Stimulated activated naive CD8-positive, alpha-beta T cell treated with anti-CD3 and anti-CD28 coated beads, Interleukin-15, Interleukin-2, amounts not matched to agents 100 ng/mL and 50 ng/mL, for 24 hours (primary cell): ENCODE results near the gene ABTB2.
"Not testable (repeated sequence)": the region's sequence is repeated elsewhere in the genome, so short reads cannot be mapped to it uniquely, and the experiment has no call there.

Source experiments
- H3K27ac Mint-ChIP-seq: one replicate; pipeline ENCODE4 v1.8.0; 2021; ENCODE audit warnings: mild to moderate bottlenecking, mixed read lengths
- H3K27me3 Mint-ChIP-seq: one replicate; pipeline ENCODE4 v1.8.0; 2021; ENCODE audit warnings: mixed read lengths
- H3K36me3 Mint-ChIP-seq: one replicate; pipeline ENCODE4 v1.8.0; 2021; ENCODE audit warnings: low read depth, mixed read lengths
- H3K4me1 Mint-ChIP-seq: one replicate; pipeline ENCODE4 v1.8.0; 2021; ENCODE audit warnings: low read depth, mixed read lengths
- H3K4me3 Mint-ChIP-seq: one replicate; pipeline ENCODE4 v1.8.0; 2021; ENCODE audit warnings: mild to moderate bottlenecking, mixed read lengths
- H3K9me3 Mint-ChIP-seq: one replicate; pipeline ENCODE4 v1.8.0; 2021; ENCODE audit warnings: mixed read lengths

Gene ABTB2

DNA sequence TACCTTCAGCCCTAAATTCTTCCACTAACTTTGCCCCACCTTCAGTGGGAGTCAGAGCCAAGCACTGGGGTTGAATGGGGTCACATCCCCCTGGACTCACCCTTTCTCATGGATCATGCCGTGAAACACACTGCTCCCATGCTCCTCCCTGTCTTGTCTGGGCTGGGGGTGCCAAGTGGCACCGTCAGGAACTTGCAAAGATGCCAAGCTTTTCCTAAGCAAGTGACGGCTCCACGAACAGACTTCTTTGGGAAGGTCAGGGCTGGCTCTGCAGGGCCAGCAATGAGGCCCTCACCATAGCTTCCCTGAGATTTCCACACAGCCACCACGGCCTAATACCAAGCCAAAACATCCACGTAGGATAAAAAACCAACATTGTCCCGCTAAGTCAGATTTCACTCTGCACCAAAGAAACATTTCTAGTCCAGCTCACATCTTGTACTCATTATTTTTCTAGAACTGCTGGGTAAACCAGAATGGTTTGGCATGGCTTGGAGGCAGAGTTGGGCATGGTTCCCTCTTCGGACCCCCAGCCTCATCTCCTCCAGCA, 175.9 kb downstream of the ABTB2 start:
- no peaks in the 10 kb centered on the region for H3K9me3 Mint-ChIP-seq
- H3K27ac Mint-ChIP-seq = no peak overlapping the region

DNA sequence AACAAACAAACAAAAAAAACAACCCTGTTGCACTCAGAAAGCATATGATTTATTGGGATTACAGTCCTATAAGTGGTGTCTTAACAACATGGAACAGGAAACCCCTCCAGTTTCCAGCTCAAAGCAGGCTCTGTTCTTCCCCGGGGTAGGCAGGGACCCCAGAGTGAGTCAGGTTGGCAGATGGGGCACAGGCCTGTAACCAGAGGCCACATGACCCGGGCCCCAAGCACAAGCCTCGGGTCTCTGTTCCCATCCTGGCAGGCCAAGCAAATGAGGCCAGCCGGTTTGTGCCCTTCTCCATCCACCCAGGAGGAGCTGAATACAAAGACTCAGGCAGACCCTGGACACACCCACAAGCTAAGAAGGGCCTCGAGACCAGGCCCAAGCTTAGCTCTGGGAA, 176.6 kb downstream of the ABTB2 start:
- H3K9me3 Mint-ChIP-seq = no peaks in the 10 kb centered on the region
- H3K27ac Mint-ChIP-seq = no peak overlapping the region
- peaks cover 39% of the 10 kb centered on the region for H3K4me1 Mint-ChIP-seq
- H3K4me3 Mint-ChIP-seq = no peak overlapping the region
- H3K27me3 Mint-ChIP-seq = no peaks in the 10 kb centered on the region
- H3K36me3 Mint-ChIP-seq = no peaks in the 10 kb centered on the region

More for the DNA sequence above, 175.9 kb downstream of the ABTB2 start:
- Mint-ChIP-seq H3K27me3 (no peaks in the 10 kb centered on the region), H3K4me1 (peaks cover 38% of the 10 kb centered on the region), H3K36me3 (no peaks in the 10 kb centered on the region), H3K4me3 (no peak overlapping the region)

DNA sequence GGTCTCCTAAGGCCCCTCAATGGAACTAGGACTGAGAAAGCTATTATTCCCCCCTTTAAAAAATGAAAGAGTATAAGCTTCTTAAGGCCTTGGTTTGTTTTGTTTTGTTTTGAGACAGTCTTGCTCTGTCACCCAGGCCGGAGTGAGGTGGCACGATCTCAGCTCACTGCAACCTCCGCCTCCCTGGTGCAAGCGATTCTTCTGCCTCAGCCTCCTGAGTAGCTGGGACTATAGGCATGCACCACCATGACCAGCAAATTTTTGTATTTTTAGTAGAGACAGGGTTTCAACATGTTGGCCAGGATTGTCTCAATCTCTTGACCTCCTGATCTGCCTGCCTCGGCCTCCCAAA, 177.0 kb downstream of the ABTB2 start:
- H3K27me3 Mint-ChIP-seq, H3K4me3 Mint-ChIP-seq, H3K36me3 Mint-ChIP-seq, H3K27ac Mint-ChIP-seq, H3K9me3 Mint-ChIP-seq: not testable (repeated sequence)
- H3K4me1 Mint-ChIP-seq = peaks cover 41% of the 10 kb centered on the region

DNA sequence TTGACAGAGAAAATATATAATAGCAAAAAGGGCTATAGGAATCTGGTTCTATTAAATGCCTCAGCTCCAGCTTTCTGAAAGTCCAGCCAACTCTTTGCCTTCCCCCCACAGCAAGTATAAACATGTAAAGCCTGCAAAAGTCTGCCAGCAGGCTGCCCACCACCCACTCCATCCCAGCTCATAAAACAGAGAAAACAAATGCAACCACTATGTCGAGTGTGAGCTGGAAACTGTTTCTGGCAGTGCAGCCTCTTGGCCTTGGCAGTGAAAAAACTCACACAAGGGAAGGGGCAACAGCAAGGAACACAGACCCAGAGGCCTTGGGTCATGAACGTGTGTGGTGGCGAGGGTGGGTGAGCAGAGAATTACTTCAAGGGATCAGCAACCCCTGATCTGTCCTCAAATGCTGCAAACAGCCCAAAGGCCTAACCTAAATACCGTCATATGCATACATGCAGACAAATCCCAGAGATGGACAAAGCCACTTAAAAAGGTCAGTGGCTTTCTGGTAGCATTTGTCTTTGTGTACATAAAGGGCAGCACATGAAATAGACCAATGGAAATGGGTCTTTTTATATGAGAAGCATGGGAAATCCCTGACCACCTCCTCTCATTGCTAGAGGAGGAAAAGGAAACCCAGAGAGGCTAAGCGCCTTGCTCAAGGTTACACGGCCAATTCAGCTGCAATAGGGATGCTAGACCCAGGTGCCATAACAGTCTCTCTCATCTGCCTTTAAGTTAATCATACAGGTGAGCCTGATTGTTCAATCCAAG, 177.6 kb downstream of the ABTB2 start:
- H3K27me3 Mint-ChIP-seq = no peaks in the 10 kb centered on the region
- no peaks in the 10 kb centered on the region for H3K9me3 Mint-ChIP-seq
- no peak overlapping the region for H3K27ac Mint-ChIP-seq
- no peak overlapping the region for H3K4me3 Mint-ChIP-seq
- peaks cover 46% of the 10 kb centered on the region for H3K4me1 Mint-ChIP-seq
- H3K36me3 Mint-ChIP-seq = no peaks in the 10 kb centered on the region

DNA sequence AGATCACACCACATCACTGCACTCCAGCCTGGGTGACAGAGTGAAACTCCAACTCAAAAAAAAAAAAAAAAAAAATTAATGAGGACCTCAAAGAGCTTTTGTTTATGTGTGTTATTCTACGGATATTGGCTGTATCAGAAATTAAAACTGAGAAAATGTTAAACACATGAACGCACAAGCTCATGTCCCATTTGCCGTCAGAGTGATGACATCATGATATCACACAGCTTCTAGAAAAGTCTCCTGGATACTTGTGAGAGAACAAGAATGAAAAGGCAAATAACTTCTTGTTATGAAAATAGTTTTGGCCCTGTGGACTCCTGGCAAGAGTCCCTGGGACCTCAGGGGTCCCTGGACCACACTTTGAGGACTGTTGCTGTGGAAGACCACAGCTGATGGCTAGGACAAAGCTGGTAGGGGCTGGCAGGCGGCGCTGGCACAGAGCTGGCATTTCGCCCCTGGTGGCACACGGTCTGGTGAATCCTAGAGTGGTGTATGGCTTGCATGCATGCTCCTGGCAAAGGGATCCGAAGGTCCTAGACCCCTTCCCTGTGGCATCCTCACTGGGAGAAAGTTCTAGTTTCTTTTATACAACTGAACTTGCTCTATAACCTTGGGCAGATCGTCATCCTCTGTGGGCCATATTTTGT, 178.7 kb downstream of the ABTB2 start:
- Mint-ChIP-seq H3K27me3 (no peaks in the 10 kb centered on the region), H3K9me3 (no peaks in the 10 kb centered on the region), H3K4me1 (peaks cover 53% of the 10 kb centered on the region), H3K36me3 (no peaks in the 10 kb centered on the region), H3K27ac (no peak overlapping the region), H3K4me3 (no peak overlapping the region)

DNA sequence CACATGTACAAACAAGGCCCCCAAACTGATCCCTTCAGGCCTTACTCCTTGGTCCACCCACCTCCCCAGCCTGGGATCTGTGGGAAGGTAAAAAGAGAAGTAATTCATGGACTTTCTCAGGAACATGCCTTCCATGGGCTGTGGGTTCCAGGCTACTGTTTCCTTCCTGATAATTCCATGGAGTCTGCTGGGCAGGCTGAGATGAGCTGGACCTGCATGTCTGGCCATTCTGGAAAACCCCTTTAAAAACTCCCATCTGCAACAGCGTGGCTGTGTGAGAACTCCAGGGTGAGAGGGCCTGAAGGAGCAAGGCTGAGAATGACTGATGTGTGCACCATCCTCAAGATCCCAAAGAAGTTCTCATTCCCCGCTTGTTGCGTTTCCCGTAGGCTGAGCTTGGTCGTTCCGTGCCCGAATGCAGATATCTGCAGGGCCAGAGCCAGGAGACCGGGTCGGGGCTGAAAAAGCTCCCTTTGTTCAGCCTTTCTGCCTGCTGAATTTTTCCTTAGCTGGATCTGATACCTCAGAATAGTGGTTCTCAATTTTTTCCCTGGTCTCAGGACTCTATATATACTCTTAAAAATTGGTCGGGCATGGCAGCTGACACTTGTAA, 179.5 kb downstream of the ABTB2 start:
- Mint-ChIP-seq H3K27me3 (no peaks in the 10 kb centered on the region), H3K4me3 (no peak overlapping the region), H3K36me3 (no peaks in the 10 kb centered on the region), H3K4me1 (peaks cover 57% of the 10 kb centered on the region), H3K9me3 (no peaks in the 10 kb centered on the region), H3K27ac (no peak overlapping the region)

DNA sequence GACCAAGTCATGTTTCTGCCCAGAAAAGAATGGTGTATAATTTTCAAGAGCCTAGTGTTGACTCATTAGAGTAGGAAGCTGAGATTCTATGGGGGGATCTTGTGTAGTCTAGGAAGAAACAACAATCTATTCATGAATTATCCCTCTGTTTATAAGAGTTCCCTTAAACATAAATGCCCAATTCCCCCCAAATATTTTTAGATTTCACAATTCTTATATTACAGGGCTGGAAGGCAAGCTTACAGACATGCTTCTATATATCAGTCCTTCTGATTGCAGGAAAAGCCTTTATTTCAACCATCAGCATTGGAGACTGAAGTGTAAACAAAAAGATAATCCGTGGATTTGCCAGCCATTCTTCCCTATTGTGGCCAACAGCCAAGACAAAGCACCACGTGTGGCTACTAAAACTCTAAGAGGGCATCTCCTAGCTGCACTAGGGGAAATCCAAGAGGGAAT, 181.0 kb downstream of the ABTB2 start:
- Mint-ChIP-seq H3K9me3 (no peaks in the 10 kb centered on the region), H3K4me3 (no peak overlapping the region), H3K27ac (no peak overlapping the region), H3K36me3 (no peaks in the 10 kb centered on the region), H3K4me1 (peaks cover 42% of the 10 kb centered on the region), H3K27me3 (no peaks in the 10 kb centered on the region)

DNA sequence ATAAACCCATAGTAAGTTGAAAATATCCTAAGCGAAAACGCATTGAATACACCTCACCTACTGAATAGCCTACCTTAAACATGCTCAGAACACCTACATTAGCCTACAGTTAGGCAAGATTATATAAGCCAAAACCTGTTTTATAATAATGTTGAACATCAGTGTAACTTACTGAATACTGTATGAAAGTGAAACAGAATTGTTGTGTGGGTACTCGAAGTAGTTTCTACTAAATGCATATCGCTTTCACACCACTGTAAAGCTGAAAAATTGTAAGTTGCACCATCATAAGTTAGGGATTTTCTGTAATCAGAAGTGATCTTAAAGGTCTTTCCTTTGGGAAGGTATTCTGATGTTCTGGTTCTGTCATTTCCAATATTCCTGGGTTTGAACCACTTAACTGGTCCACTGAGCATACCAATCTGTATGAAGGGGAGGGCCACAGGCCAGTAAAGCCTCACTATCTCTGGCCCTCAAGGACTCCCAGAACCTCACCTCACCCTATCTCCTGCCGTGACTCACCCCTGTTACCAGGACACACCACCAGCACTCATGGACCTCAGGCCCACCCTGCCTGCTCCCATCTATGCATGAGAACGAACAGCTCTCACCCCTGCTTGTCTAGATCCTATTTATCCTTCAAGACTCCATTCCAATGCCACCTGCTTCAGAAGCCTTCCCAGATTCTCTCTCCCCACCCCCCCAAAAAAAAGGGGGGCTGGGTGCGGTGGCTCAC, 182.4 kb downstream of the ABTB2 start:
- Mint-ChIP-seq H3K9me3 (no peaks in the 10 kb centered on the region), H3K36me3 (no peaks in the 10 kb centered on the region), H3K4me1 (peaks cover 29% of the 10 kb centered on the region), H3K4me3 (no peak overlapping the region), H3K27ac (no peak overlapping the region), H3K27me3 (no peaks in the 10 kb centered on the region)

DNA sequence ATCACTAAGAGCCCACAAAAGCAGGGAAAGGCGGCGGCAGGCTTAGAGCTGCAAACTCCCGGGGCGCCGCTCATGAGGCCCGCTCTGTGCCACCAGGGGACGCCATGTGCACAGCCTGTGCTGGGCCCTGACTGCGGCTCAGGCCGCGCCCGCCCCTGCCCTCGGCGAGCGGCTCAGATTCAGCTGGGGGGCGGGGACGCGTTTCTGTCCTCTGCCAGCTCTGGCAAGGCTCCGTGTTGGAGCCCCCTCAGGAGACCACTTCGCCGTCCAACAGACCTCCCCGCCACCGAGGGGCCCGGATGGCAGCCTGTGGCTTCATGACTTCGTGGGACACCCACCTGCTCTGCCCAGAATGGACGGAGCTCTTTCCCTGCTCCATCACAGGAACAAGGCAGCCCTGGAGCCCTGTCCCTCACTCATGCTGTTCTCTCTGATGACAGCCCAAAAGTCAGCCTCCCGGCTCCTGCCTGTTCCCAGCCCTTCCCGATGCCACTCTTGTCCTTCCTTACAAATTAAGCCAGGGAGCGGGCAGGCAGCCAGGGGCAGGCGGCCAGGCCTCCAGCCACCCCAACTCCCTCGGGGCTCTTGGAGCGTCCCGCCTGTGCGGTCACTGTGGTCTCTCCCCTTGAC, 183.3 kb downstream of the ABTB2 start:
- H3K4me3 Mint-ChIP-seq = no peak overlapping the region
- H3K9me3 Mint-ChIP-seq = no peaks in the 10 kb centered on the region
- no peaks in the 10 kb centered on the region for H3K36me3 Mint-ChIP-seq
- H3K27me3 Mint-ChIP-seq = no peaks in the 10 kb centered on the region
- no peak overlapping the region for H3K27ac Mint-ChIP-seq
- H3K4me1 Mint-ChIP-seq = peaks cover 23% of the 10 kb centered on the region

DNA sequence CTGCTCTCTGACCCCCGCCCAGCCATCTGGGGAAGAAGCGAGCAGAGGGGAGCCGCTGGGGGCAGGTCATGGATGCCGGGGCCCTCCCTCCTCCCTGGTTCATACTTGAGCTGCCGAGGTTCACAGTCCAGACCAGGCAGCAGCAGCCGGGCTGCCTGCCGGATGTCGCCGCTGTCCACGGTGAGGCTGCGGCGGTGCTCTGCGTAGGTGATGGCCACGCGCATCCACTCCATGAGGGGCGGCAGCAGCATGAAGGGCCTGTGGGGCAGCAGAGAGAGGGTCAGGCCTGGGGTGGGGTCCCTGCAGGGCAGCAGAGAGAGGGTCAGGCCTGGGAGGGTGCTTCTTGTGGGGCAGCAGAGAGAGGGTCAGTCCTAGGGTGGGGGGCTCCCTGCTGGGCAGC, 184.8 kb downstream of the ABTB2 start:
- no peak overlapping the region for H3K27ac Mint-ChIP-seq
- peaks cover 23% of the 10 kb centered on the region for H3K4me1 Mint-ChIP-seq
- no peaks in the 10 kb centered on the region for H3K27me3 Mint-ChIP-seq
- no peak overlapping the region for H3K4me3 Mint-ChIP-seq
- no peaks in the 10 kb centered on the region for H3K9me3 Mint-ChIP-seq
- no peaks in the 10 kb centered on the region for H3K36me3 Mint-ChIP-seq

DNA sequence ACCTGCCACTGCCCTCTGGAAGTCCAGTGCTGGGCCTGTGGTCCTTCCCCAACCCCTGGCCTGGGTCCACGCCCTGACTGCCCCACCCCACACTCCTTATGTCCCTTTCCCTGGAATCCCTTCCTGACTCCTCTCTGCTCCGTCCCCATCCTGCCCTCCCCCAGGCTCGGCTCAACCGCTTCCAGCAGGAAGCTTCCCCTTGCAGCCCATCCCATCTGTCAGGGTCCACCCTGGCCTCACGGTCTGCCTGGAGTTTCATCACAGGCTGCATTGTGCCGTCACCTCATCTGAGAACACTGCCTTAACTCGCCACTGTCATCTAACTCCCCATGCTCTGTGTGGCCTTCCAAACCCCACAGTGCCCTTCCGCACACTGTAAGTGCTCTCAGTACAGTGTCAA, 188.1 kb downstream of the ABTB2 start:
- Mint-ChIP-seq H3K4me1 (peaks cover 6% of the 10 kb centered on the region), H3K36me3 (peaks cover 7% of the 10 kb centered on the region), H3K9me3 (no peaks in the 10 kb centered on the region)

DNA sequence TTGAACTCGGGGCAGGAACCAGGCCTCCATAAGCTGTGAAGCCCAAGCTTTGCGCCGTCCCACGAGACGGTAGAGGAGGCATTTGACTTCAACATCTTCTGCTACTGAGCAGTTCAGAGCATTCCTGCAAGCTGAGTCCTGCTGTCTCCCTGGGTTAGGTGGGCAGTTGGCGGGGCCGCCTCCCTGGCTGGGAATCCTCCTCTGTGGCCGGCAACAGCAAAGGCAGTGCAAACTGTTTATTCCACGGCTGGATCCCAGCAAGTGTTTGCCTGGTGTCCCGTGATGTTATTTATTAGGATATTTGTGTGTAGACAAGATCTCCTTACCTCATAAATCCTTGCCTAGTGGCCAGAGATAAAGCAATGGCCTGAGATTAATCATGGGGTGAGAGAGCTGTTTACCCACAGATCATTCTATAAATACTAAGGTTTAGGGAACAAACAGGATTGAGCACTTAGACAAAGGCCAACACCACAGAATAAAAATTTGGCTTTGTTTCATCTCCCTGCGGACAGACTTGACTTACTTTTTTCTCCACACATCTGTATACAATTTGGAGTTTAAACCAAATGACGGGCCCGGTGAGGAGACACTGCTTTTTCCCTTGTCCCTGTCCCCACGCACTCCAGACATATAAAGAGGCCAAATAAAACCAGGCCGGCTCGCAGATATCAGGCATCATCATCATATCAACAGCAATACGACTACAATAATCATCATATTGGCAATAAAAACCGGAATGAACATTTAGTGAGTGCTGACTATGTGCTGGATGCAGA, 189.0 kb downstream of the ABTB2 start:
- H3K36me3 Mint-ChIP-seq = peaks cover 7% of the 10 kb centered on the region
- H3K4me3 Mint-ChIP-seq = no peak overlapping the region
- H3K4me1 Mint-ChIP-seq = peaks cover 3% of the 10 kb centered on the region
- no peaks in the 10 kb centered on the region for H3K9me3 Mint-ChIP-seq
- H3K27me3 Mint-ChIP-seq = no peaks in the 10 kb centered on the region
- no peak overlapping the region for H3K27ac Mint-ChIP-seq

More for the DNA sequence above, 188.1 kb downstream of the ABTB2 start:
- Mint-ChIP-seq H3K27ac (no peak overlapping the region), H3K27me3 (no peaks in the 10 kb centered on the region), H3K4me3 (no peak overlapping the region)

DNA sequence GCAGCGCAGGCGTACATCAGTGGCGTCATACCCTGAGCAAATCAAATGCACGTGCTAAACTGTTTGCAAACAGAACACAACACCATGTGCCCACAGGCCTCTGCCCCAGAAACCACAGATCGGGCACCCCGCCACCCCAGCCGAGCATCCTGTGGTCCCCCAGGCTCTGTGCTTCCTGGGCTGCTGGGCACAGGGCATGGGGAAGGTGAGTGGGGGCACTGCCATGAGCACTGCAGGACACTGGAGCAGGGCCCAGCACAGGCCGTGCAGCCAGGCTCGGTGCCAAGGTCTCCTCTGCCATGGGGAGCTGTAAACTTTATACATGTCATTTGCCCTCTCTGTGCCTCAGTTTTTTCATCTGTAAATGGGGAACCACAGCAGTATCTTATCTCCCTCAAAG, 189.8 kb downstream of the ABTB2 start:
- Mint-ChIP-seq H3K4me1 (no peaks in the 10 kb centered on the region), H3K36me3 (peaks cover 7% of the 10 kb centered on the region), H3K4me3 (no peak overlapping the region), H3K27ac (no peak overlapping the region), H3K9me3 (no peaks in the 10 kb centered on the region), H3K27me3 (no peaks in the 10 kb centered on the region)
